Smooth muscle cell (in vitro differentiated cells): ENCODE results near the gene AKT1S1. TPM values are rescaled to one million over a fixed set of nuclear protein-coding genes. Genes with fewer than 3 reads are reported as not detected.

Experiments
- DNase-seq: peaks from one replicate; lab custom pipeline; 2025; ENCODE audit not compliant: unreplicated experiment; lab: John Stamatoyannopoulos, UW
- H2AFZ ChIP-seq: fragments of 200-600 bp; sonication (generic); 2 replicates; pipeline ENCODE4 v1.6.0; 2016; ENCODE audit warnings: antibody characterized with exemption, low read depth, mild to moderate bottlenecking
- H3F3A ChIP-seq: fragments of 200-600 bp; sonication (generic); 2 replicates; pipeline ENCODE4 v1.6.0; 2017; ENCODE audit warnings: antibody characterized with exemption, low read depth
- H3K27ac ChIP-seq: fragments of 200-600 bp; sonication (generic); 2 replicates; pipeline ENCODE4 v1.5.1; 2016; ENCODE audit warnings: low read depth, mild to moderate bottlenecking
- H3K27me3 ChIP-seq: fragments of 200-600 bp; sonication (generic); 2 replicates; pipeline ENCODE4 v1.6.1; 2016; ENCODE audit warnings: low read depth, mild to moderate bottlenecking
- H3K36me3 ChIP-seq: fragments of 200-600 bp; sonication (generic); 2 replicates; pipeline ENCODE4 v1.5.1; 2016; ENCODE audit warnings: low read depth
- H3K4me1 ChIP-seq: fragments of 200-600 bp; sonication (generic); 2 replicates; pipeline ENCODE4 v1.5.1; 2016; ENCODE audit warnings: low read depth
- H3K4me2 ChIP-seq: fragments of 200-600 bp; sonication (generic); 2 replicates; pipeline ENCODE4 v1.6.0; 2016; ENCODE audit warnings: mild to moderate bottlenecking
- H3K4me3 ChIP-seq: fragments of 200-600 bp; sonication (generic); 2 replicates; pipeline ENCODE4 v1.5.1; 2016; ENCODE audit warnings: mild to moderate bottlenecking
- H3K79me2 ChIP-seq: fragments of 200-600 bp; sonication (generic); 2 replicates; pipeline ENCODE4 v1.6.0; 2016; ENCODE audit warnings: low read depth, mild to moderate bottlenecking
- H3K9ac ChIP-seq: fragments of 200-600 bp; sonication (generic); 2 replicates; pipeline ENCODE4 v1.6.0; 2016; ENCODE audit warnings: low read depth
- H3K9me3 ChIP-seq: fragments of 200-600 bp; sonication (generic); replicated peaks from 2 replicates; pipeline ENCODE4 v1.5.1; 2016; ENCODE audit warnings: low read depth
- H4K20me1 ChIP-seq: fragments of 200-600 bp; sonication (generic); 2 replicates; pipeline ENCODE4 v1.6.0; 2016; ENCODE audit warnings: low read depth
- WGBS: methylation state at CpG from one replicate; pipeline ENCODE4 v1.1.7; 2016; ENCODE audit warnings: low lambda C conversion rate; 5-methylcytosine and 5-hydroxymethylcytosine counted together
- polyA plus RNA-seq: library from polyadenylated mRNA; unstranded; fragments of >200 nt; fragmentation: Nextera tagmentation; extraction: Ambion mirVana; gene quantifications from 2 replicates; pipeline ENCODE4 v1.2.1, GENCODE V29; 2016
- total RNA-seq: library from RNA; depleted of rRNA; stranded (reverse); fragments of >200 nt; gene quantifications from 2 replicates; pipeline ENCODE4 v1.2.3, GENCODE V29; 2014
- TF ChIP-seq, protein P1 (sequence below): fragments of 200-600 bp; sonication (generic); IDR thresholded peaks from 2 replicates; pipeline ENCODE4 v1.5.1; 2017; ENCODE audit warnings: borderline replicate concordance, mild to moderate bottlenecking, antibody characterized with exemption; ENCODE audit not compliant: insufficient read depth, poor library complexity, severe bottlenecking

AKT1S1 gene
- total and polyA plus RNA-seq, 2 experiments from 2014 or later = 15.8 to 72.2 TPM

DNA sequence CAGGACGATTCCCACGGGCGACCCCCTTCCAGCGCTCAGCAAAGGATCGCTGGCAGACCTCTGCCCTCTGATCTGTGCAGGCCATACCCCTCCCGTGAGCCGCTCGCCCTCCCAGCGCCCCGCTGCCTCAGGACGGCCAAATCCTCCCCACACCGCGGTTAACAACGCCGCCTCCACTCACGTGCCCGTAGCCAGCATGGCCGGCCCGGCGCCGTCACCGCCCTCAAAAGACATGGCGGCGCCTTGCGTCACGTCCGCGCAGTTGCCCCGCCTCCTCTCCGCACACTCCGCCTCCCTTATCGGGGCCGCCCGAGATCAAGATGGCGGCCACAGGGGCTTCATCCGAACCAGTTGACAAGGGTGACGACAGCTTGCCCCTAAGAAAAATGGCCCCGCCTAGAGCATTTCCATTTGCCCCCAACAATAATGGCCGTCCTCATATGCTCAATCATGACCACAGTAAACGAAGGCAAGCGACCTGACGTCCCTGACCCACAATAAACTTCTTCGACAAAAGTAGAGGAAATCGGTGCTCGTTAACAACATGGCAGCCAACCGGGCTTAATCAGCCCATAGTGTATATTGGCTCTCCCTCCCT lies 634 bp downstream of the AKT1S1 start:
- Histone ChIP-seq H3K79me2 (peaks cover 25% of the 10 kb centered on the region), H3K4me1 (peaks cover 12% of the 10 kb centered on the region), H3K4me2 (peak overlapping the region; percentile 96), H3K9ac (peak overlapping the region; percentile 95), H2AFZ (peak overlapping the region; percentile 64), H3F3A (peaks cover 3% of the 10 kb centered on the region), H3K27ac (peak overlapping the region; percentile 96), H3K4me3 (peak overlapping the region; percentile 72), H3K9me3 (no peaks in the 10 kb centered on the region), H3K36me3 (no peaks in the 10 kb centered on the region), H3K27me3 (no peaks in the 10 kb centered on the region), H4K20me1 (peaks cover 5% of the 10 kb centered on the region)
- WGBS = under 1% methylated on average over 38 of the region's 46 CpGs
- TF ChIP-seq, protein P1, sequence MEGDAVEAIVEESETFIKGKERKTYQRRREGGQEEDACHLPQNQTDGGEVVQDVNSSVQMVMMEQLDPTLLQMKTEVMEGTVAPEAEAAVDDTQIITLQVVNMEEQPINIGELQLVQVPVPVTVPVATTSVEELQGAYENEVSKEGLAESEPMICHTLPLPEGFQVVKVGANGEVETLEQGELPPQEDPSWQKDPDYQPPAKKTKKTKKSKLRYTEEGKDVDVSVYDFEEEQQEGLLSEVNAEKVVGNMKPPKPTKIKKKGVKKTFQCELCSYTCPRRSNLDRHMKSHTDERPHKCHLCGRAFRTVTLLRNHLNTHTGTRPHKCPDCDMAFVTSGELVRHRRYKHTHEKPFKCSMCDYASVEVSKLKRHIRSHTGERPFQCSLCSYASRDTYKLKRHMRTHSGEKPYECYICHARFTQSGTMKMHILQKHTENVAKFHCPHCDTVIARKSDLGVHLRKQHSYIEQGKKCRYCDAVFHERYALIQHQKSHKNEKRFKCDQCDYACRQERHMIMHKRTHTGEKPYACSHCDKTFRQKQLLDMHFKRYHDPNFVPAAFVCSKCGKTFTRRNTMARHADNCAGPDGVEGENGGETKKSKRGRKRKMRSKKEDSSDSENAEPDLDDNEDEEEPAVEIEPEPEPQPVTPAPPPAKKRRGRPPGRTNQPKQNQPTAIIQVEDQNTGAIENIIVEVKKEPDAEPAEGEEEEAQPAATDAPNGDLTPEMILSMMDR = no peak
- peak; percentile 99 for DNase-seq

- Histone ChIP-seq H3K27me3 (no peaks in the 10 kb centered on the region), H3K4me3 (peak overlapping the region; percentile 72), H3K9me3 (no peaks in the 10 kb centered on the region), H3K79me2 (peaks cover 25% of the 10 kb centered on the region), H2AFZ (no peak overlapping the region), H3K9ac (peak overlapping the region; percentile 95), H4K20me1 (peaks cover 5% of the 10 kb centered on the region), H3F3A (peaks cover 3% of the 10 kb centered on the region), H3K4me1 (peaks cover 12% of the 10 kb centered on the region), H3K27ac (peak overlapping the region; percentile 96), H3K36me3 (no peaks in the 10 kb centered on the region), H3K4me2 (peak overlapping the region; percentile 96)
- 2% methylated on average over 22 of the region's 28 CpGs for WGBS
- DNase-seq = peak; percentile 49
- TF ChIP-seq, protein P1 = no peak
These were observed 1.2 kb downstream of the AKT1S1 start for GRCh38 chr19:49875857-49876421.

- Histone ChIP-seq H3K27me3 (no peaks in the 10 kb centered on the region), H3K27ac (peak overlapping the region; percentile 96), H3K36me3 (no peaks in the 10 kb centered on the region), H3K9ac (peak overlapping the region; percentile 95), H3K9me3 (no peaks in the 10 kb centered on the region), H2AFZ (no peak overlapping the region), H3F3A (peaks cover 3% of the 10 kb centered on the region), H3K4me1 (peaks cover 17% of the 10 kb centered on the region), H3K79me2 (peaks cover 25% of the 10 kb centered on the region), H3K4me2 (peak overlapping the region; percentile 96), H3K4me3 (peak overlapping the region; percentile 72), H4K20me1 (peaks cover 5% of the 10 kb centered on the region)
- TF ChIP-seq, protein P1 = no peak
- DNase-seq = no peak
- WGBS = 91% methylated on average over 4 of the region's 4 CpGs
These were observed 2.0 kb downstream of the AKT1S1 start for GRCh38 chr19:49875177-49875576.
